HG03135 (cell line): Measurements from ENCODE around the gene RNU1-3.
"Not testable (repeated sequence)": the region's sequence is repeated elsewhere in the genome, so short reads cannot be mapped to it uniquely, and the experiment has no call there.

Experiments used
- ATAC-seq: cut with Tn5 transposase; IDR thresholded peaks from one replicate; pipeline ENCODE4 v1.9.1; 2021; ENCODE audit warnings: mild to moderate bottlenecking, moderate library complexity; ENCODE audit not compliant: unreplicated experiment

The RNU1-3 gene

GRCh38 chr1:16666502-16667413 is at the start of gene RNU1-3:
Gene RNU1-3, minus strand, starts transcription at chr1:16666948.
- peak; percentile 98 for ATAC-seq

- not testable (repeated sequence) for ATAC-seq
Measured at GRCh38 chr1:16713480-16713879, 46.7 kb upstream of the RNU1-3 start.

GRCh38 chr1:16712984-16713383 is 46.2 kb upstream of the RNU1-3 start:
- not testable (repeated sequence) for ATAC-seq

- not testable (repeated sequence) for ATAC-seq
Measured at GRCh38 chr1:16712582-16712981, 45.8 kb upstream of the RNU1-3 start.

- not testable (repeated sequence) for ATAC-seq
Measured at GRCh38 chr1:16712131-16712530, 45.4 kb upstream of the RNU1-3 start.

- ATAC-seq = not testable (repeated sequence)
Measured at GRCh38 chr1:16710618-16711017, 43.9 kb upstream of the RNU1-3 start.

- not testable (repeated sequence) for ATAC-seq
Measured at GRCh38 chr1:16709659-16710087, 42.9 kb upstream of the RNU1-3 start.

- not testable (repeated sequence) for ATAC-seq
Measured at GRCh38 chr1:16708704-16709103, 42.0 kb upstream of the RNU1-3 start.

- ATAC-seq = not testable (repeated sequence)
Measured at GRCh38 chr1:16707130-16708093, 40.7 kb upstream of the RNU1-3 start.

GRCh38 chr1:16706302-16706701 is 39.6 kb upstream of the RNU1-3 start:
- ATAC-seq = not testable (repeated sequence)

- not testable (repeated sequence) for ATAC-seq
Measured at GRCh38 chr1:16704502-16705100, 37.9 kb upstream of the RNU1-3 start.

- ATAC-seq = not testable (repeated sequence)
Measured at GRCh38 chr1:16704076-16704475, 37.3 kb upstream of the RNU1-3 start.

- not testable (repeated sequence) for ATAC-seq
Measured at GRCh38 chr1:16703602-16704001, 36.9 kb upstream of the RNU1-3 start.

GRCh38 chr1:16703141-16703540 is 36.4 kb upstream of the RNU1-3 start:
- ATAC-seq = not testable (repeated sequence)

- ATAC-seq = not testable (repeated sequence)
Measured at GRCh38 chr1:16702280-16702679, 35.5 kb upstream of the RNU1-3 start.

GRCh38 chr1:16701189-16701588 is 34.4 kb upstream of the RNU1-3 start:
- ATAC-seq = not testable (repeated sequence)

GRCh38 chr1:16700138-16700895 is 33.6 kb upstream of the RNU1-3 start:
- not testable (repeated sequence) for ATAC-seq

GRCh38 chr1:16699440-16699839 is 32.7 kb upstream of the RNU1-3 start:
- not testable (repeated sequence) for ATAC-seq

- ATAC-seq = not testable (repeated sequence)
Measured at GRCh38 chr1:16697152-16697551, 30.4 kb upstream of the RNU1-3 start.
